GM12878 (cell line): ENCODE results near the gene KLHL15. TPM values are rescaled to one million over a fixed set of nuclear protein-coding genes. Genes with fewer than 3 reads are reported as not detected.
"Not testable (repeated sequence)": the region's sequence is repeated elsewhere in the genome, so short reads cannot be mapped to it uniquely, and the experiment has no call there.

Source experiments
- ATAC-seq: fragments of 200-7000 bp; cut with Tn5 transposase; 3 replicates; pipeline ENCODE4 v1.9.1; 2020; ENCODE audit warnings: mild to moderate bottlenecking, moderate library complexity
- BruUV-seq: library from RNA; stranded (reverse); fragments of 400-500 nt; replicated peaks from 2 replicates; lab custom pipeline; 2021; lab: Mats Ljungman, UMichigan
- CTCF ChIA-PET: fragments of 300-600 bp; sonication (Branson Sonifier 250); formaldehyde crosslinking; extraction: SDS; loops from one replicate; lab custom pipeline; 2021; ENCODE audit warnings: inconsistent platforms; lab: Yijun Ruan, JAX
- POLR2A ChIA-PET: fragments of 350-600 bp; formaldehyde crosslinking; extraction: SDS; loops from one replicate; lab custom pipeline; 2021; ENCODE audit warnings: inconsistent platforms; lab: Charles Lee
- RAD21 ChIA-PET: fragments of 300-600 bp; sonication (Branson Sonifier 250); formaldehyde crosslinking; loops from one replicate; lab custom pipeline; 2023; ENCODE audit warnings: antibody characterized with exemption; ENCODE audit not compliant: unreplicated experiment; lab: Charles Lee
- SMC1A ChIA-PET: fragments of 300-600 bp; sonication (Branson Sonifier 250); formaldehyde crosslinking; loops from one replicate; lab custom pipeline; 2023; ENCODE audit not compliant: unreplicated experiment, uncharacterized antibody; lab: Charles Lee
- DNase-seq: peaks from one replicate; pipeline ENCODE4 v3.0.0-alpha.2; 2011; ENCODE audit warnings: low read depth, low spot score
- FAIRE-seq: peaks from 3 replicates; lab custom pipeline; 2011; peaks lifted over from hg19 to GRCh38; lab: Jason Lieb, UNC
- H2AFZ ChIP-seq: 2 replicates; pipeline ENCODE4 v1.6.0; 2011; ENCODE audit warnings: low read depth, low read length, control low read depth; ENCODE audit not compliant: control insufficient read depth
- H3K27ac ChIP-seq: 2 replicates; pipeline ENCODE4 v1.5.1; 2011; ENCODE audit warnings: control low read depth; ENCODE audit not compliant: control insufficient read depth, insufficient read depth
- H3K27me3 ChIP-seq, 2 experiments: replicated peaks in 1 of 2; 2 replicates each; pipeline versions ENCODE4 v1.6.0 to v1.6.1; 2011; ENCODE audit warnings: low read length in 1 of 2; ENCODE audit not compliant: control insufficient read depth in 2 of 2, insufficient read depth in 2 of 2
- H3K36me3 ChIP-seq, 2 experiments: 2 replicates each; pipeline ENCODE4 v1.5.1; 2011; ENCODE audit warnings: low read length in 1 of 2; ENCODE audit not compliant: control insufficient read depth in 2 of 2, insufficient read depth in 2 of 2
- H3K4me1 ChIP-seq: 2 replicates; pipeline ENCODE4 v1.6.1; 2011; ENCODE audit warnings: mild to moderate bottlenecking, low read length, moderate library complexity, mixed read lengths; ENCODE audit not compliant: control insufficient read depth, insufficient read depth
- H3K4me2 ChIP-seq: 2 replicates; pipeline ENCODE4 v1.6.0; 2011; ENCODE audit warnings: control low read depth; ENCODE audit not compliant: control insufficient read depth, insufficient read depth
- H3K4me3 ChIP-seq: fragments of 200-600 bp; sonication (generic); 2 replicates; pipeline ENCODE4 v1.5.1; 2016
- H3K79me2 ChIP-seq: 2 replicates; pipeline ENCODE4 v1.6.0; 2011; ENCODE audit warnings: low read length; ENCODE audit not compliant: control insufficient read depth, insufficient read depth
- H3K9ac ChIP-seq: 2 replicates; pipeline ENCODE4 v1.8.0; 2011; ENCODE audit warnings: low read length, control low read depth, mixed read lengths; ENCODE audit not compliant: control insufficient read depth, insufficient read depth
- H3K9me3 ChIP-seq: replicated peaks from 3 replicates; pipeline ENCODE4 v1.5.1; 2011; ENCODE audit warnings: mild to moderate bottlenecking, low read length; ENCODE audit not compliant: control insufficient read depth, insufficient read depth
- H4K20me1 ChIP-seq: 2 replicates; pipeline ENCODE4 v1.6.0; 2011; ENCODE audit not compliant: control insufficient read depth, insufficient read depth
- ATF7 ChIP-seq: fragments of 450-650 bp; IDR thresholded peaks from 2 replicates; pipeline ENCODE4 v1.6.1; 2016; ENCODE audit warnings: low read depth, mild to moderate bottlenecking
- BACH1 ChIP-seq: fragments of 450-650 bp; IDR thresholded peaks from 2 replicates; pipeline ENCODE4 v1.6.1; 2017; ENCODE audit warnings: mild to moderate bottlenecking, borderline replicate concordance
- BCL3 ChIP-seq: IDR thresholded peaks from 2 replicates; pipeline ENCODE4 v1.6.1; 2011; ENCODE audit warnings: borderline replicate concordance, low read depth, mild to moderate bottlenecking, moderate library complexity, low read length; ENCODE audit not compliant: insufficient read depth, poor library complexity, severe bottlenecking
- DPF2 ChIP-seq: fragments of 450-650 bp; IDR thresholded peaks from 2 replicates; pipeline ENCODE4 v1.6.1; 2017; ENCODE audit warnings: mild to moderate bottlenecking
- EGR1 ChIP-seq, 2 experiments: IDR thresholded peaks; 1 replicate in 1 of 2; 2 replicates in 1 of 2; pipeline ENCODE4 v1.6.1; 2011 to 2012; ENCODE audit warnings: low read depth in 2 of 2, low read length in 2 of 2, borderline replicate concordance in 1 of 2, mild to moderate bottlenecking in 1 of 2, moderate library complexity in 1 of 2
- FOXM1 ChIP-seq: IDR thresholded peaks from 2 replicates; pipeline ENCODE4 v1.6.1; 2012; ENCODE audit warnings: low read depth, mild to moderate bottlenecking, inconsistent platforms, low read length, moderate library complexity
- JUNB ChIP-seq: IDR thresholded peaks from 2 replicates; pipeline ENCODE4 v1.6.1; 2016; ENCODE audit warnings: antibody characterized with exemption, mild to moderate bottlenecking
- KLF5 ChIP-seq: fragments of 450-650 bp; IDR thresholded peaks from 2 replicates; pipeline ENCODE4 v1.6.1; 2014; ENCODE audit warnings: mild to moderate bottlenecking; ENCODE audit not compliant: partially characterized antibody
- MTA3 ChIP-seq: IDR thresholded peaks from 2 replicates; pipeline ENCODE4 v1.6.1; 2012; ENCODE audit warnings: low read length, inconsistent platforms, borderline replicate concordance
- MYC ChIP-seq: IDR thresholded peaks from 2 replicates; pipeline ENCODE4 v1.6.1; 2011; ENCODE audit warnings: mild to moderate bottlenecking, low read length, moderate library complexity, inconsistent platforms; ENCODE audit not compliant: insufficient read depth, insufficient replicate concordance, insufficient read length, severe bottlenecking
- NFYA ChIP-seq: IDR thresholded peaks from 2 replicates; pipeline ENCODE4 v1.6.1; 2011; ENCODE audit warnings: low read depth, mild to moderate bottlenecking, low read length, improper control_type of control experiment, borderline replicate concordance
- PAX5 ChIP-seq: IDR thresholded peaks from 2 replicates; pipeline ENCODE4 v1.6.1; 2011; ENCODE audit warnings: low read depth, low read length, borderline replicate concordance
- PAX8 ChIP-seq: fragments of 450-650 bp; IDR thresholded peaks from 2 replicates; pipeline ENCODE4 v1.6.1; 2017; ENCODE audit warnings: mild to moderate bottlenecking, moderate library complexity
- PML ChIP-seq: IDR thresholded peaks from 2 replicates; pipeline ENCODE4 v1.6.1; 2012; ENCODE audit warnings: low read length, inconsistent platforms
- SP1 ChIP-seq: IDR thresholded peaks from one replicate; pipeline ENCODE4 v1.6.1; 2011; ENCODE audit warnings: low read depth, low read length
- USF2 ChIP-seq: IDR thresholded peaks from 2 replicates; pipeline ENCODE4 v1.6.1; 2011; ENCODE audit warnings: low read depth, low read length, improper control_type of control experiment, borderline replicate concordance
- ZNF207 ChIP-seq: fragments of 450-650 bp; IDR thresholded peaks from 2 replicates; pipeline ENCODE4 v1.6.1; 2014; ENCODE audit warnings: antibody characterized with exemption, mild to moderate bottlenecking, borderline replicate concordance
- WGBS: methylation state at CpG from one replicate; pipeline ENCODE4 v1.1.6; 2016; ENCODE audit warnings: low lambda C conversion rate; ENCODE audit not compliant: insufficient replicate concordance, insufficient coverage; ENCODE audit errors: missing lambda C conversion rate; 5-methylcytosine and 5-hydroxymethylcytosine counted together
- in situ Hi-C: fragments of 300-500 bp; cut with MboI; formaldehyde crosslinking; loops from 9 replicates; pipeline ENCODE4 v1.14.3; 2018; ENCODE audit warnings: mixed read lengths
- intact Hi-C: fragments of 100-400 bp; cut with micrococcal nuclease; formaldehyde crosslinking; loops from one replicate; pipeline ENCODE4 v1.14.2; 2022; ENCODE audit not compliant: unreplicated experiment
- polyA plus RNA-seq, 11 experiments: library from polyadenylated mRNA; depleted of rRNA in 4 of 11; unstranded in 6 of 11; stranded (reverse) in 5 of 11; fragments of >200 nt; fragmentation: Nextera tagmentation in 4 of 11; fragmentation: Illumina TruSeq in 1 of 11; extraction: Ambion mirVana in 4 of 11; extraction: Trizol in 1 of 11; gene quantifications; 1 replicate in 1 of 11; 2 replicates in 10 of 11; pipeline versions ENCODE4 v1.2.1 to v1.2.3, GENCODE V29; 2011 to 2016; ENCODE audit warnings: inconsistent platforms in 2 of 11, missing spikeins in 2 of 11, low read depth in 1 of 11
- total RNA-seq, 4 experiments: library from RNA; depleted of rRNA in 3 of 4; stranded (reverse); fragments of >200 nt in 3 of 4; fragmentation: Illumina TruSeq in 1 of 4; extraction: Trizol in 1 of 4; gene quantifications; 2 replicates each; pipeline versions ENCODE4 v1.2.1 to v1.2.3, GENCODE V29; 2013 to 2021

Gene KLHL15
- total and polyA plus RNA-seq, 10 of the 15 experiments (the other 5 are each of a cell fraction or from before 2014, with no cell fraction given), result 1.4 to 7.0 (median 3.7) TPM

GRCh38 chrX:24054182-24055042 is 27.4 kb upstream of the KLHL15 start, which contains the start of gene EIF2S3 (continued):
- TF ChIP-seq EGR1 (IDR thresholded peaks at IDR 0.05; ENCODE audit: borderline replicate concordance in 1 of 2, low read depth in 2 of 2, low read length in 2 of 2) (peak in 1 of 2 experiments; percentile 38; a peak in 1 of 3 replicates), BCL3 (peak; percentile 92), USF2 (no peak; the same call in 1 of the 2 replicates), BACH1 (no peak; the same call in 1 of the 2 replicates), KLF5 (peak; percentile 86), DPF2 (peak; percentile 75; the same call in 1 of the 2 replicates), FOXM1 (peak; percentile 68), NFYA (no peak), ZNF207 (peak; percentile 88; the same call in 1 of the 2 replicates), SP1 (peak; percentile 37), MTA3 (no peak), ATF7 (peak; percentile 90), MYC (peak; percentile 71), PML (peak; percentile 90), PAX8 (no peak), PAX5 (0 out of 2 replicates have a peak, but pooled peaks have one; percentile 14), JUNB (no peak)

GRCh38 chrX:24050522-24051318 is 23.7 kb upstream of the KLHL15 start:
- H3K4me2 ChIP-seq, ATAC-seq, H3K4me1 ChIP-seq, H3K9ac ChIP-seq, H3K9me3 ChIP-seq, BruUV-seq, FAIRE-seq, H4K20me1 ChIP-seq, in situ Hi-C loops, H3K36me3 ChIP-seq, H3K27ac ChIP-seq, H3K4me3 ChIP-seq, H3K27me3 ChIP-seq, DNase-seq, H3K79me2 ChIP-seq, H2AFZ ChIP-seq, SMC1A ChIA-PET, POLR2A ChIA-PET: not testable (repeated sequence)
- 79% methylated on average over 26 of the region's 26 CpGs for WGBS
- CTCF ChIA-PET, result interaction anchor here (0.9 kb wide), 1 partner anchor 149 kb away, joined by 3 read pairs; no protein-coding TSS in a partner anchor
- intact Hi-C loops, result loop anchor here (10.0 kb wide), 1 partner anchor 266 kb away; the partner anchor contains the start of gene SAT1
- RAD21 ChIA-PET, result interaction anchor here (0.6 kb wide), 1 partner anchor 24 kb away, joined by 3 read pairs; the partner anchor contains the start of gene KLHL15
